Measurements from ENCODE around the gene MBLAC2. TPM values are rescaled to one million over a fixed set of nuclear protein-coding genes. Genes with fewer than 3 reads are reported as not detected.

Gene MBLAC2
- total and polyA plus RNA-seq, 10 donors: 2.2 to 11.8 (median 6.1) TPM

GRCh38 chr5:90514520-90514919, 39.9 kb upstream of the MBLAC2 start:
- TF ChIP-seq POLR2A (IDR thresholded peaks at IDR 0.05): no peak
- no peak for TF ChIP-seq POLR2AphosphoS5 (IDR thresholded peaks at IDR 0.05)
- TF ChIP-seq CTCF (IDR thresholded peaks at IDR 0.05 in 8 of 11, conservative IDR thresholded peaks at IDR 0.05 in 3 of 11): no peak
- intact Hi-C loops (cut with DNase I; ENCODE audit: low total_unique reads): no loop called here
- Histone ChIP-seq H3K36me3 (peaks cover 0 to 28% (median 8%) of the 10 kb centered on the region in 6 donors), H3K4me3 (no peak overlapping the region), H3K27ac (no peak overlapping the region), H3K27me3 (replicated peaks in 1 of 7) (no peaks in the 10 kb centered on the region), H3K4me1 (no peaks in the 10 kb centered on the region), H3K9me3 (no peaks in the 10 kb centered on the region)
- DNase-seq: no peak
- 79 to 98% (median 88%) methylated on average over 3 of the region's 3 CpGs for WGBS, 5 donors

GRCh38 chr5:90510438-90510837, 35.9 kb upstream of the MBLAC2 start:
- WGBS, 5 donors: 90 to 100% (median 96%) methylated on average over 1 of the region's 1 CpG
- Histone ChIP-seq H3K4me3 (no peak overlapping the region), H3K27ac (no peak overlapping the region), H3K4me1 (no peaks in the 10 kb centered on the region), H3K9me3 (no peaks in the 10 kb centered on the region), H3K27me3 (replicated peaks in 1 of 7) (no peaks in the 10 kb centered on the region), H3K36me3 (peaks cover 0 to 6% (median 0%) of the 10 kb centered on the region in 6 donors)
- DNase-seq: no peak
- intact Hi-C loops (cut with DNase I; ENCODE audit: low total_unique reads): no loop called here
- no peak for TF ChIP-seq POLR2AphosphoS5 (IDR thresholded peaks at IDR 0.05)
- no peak for TF ChIP-seq CTCF (IDR thresholded peaks at IDR 0.05 in 8 of 11, conservative IDR thresholded peaks at IDR 0.05 in 3 of 11)
- no peak for TF ChIP-seq POLR2A (IDR thresholded peaks at IDR 0.05)

GRCh38 chr5:90506221-90506620, 31.6 kb upstream of the MBLAC2 start:
- intact Hi-C loops (cut with DNase I; ENCODE audit: low total_unique reads): no loop called here
- TF ChIP-seq POLR2A (IDR thresholded peaks at IDR 0.05) (no peak), POLR2AphosphoS5 (IDR thresholded peaks at IDR 0.05) (no peak), CTCF (IDR thresholded peaks at IDR 0.05 in 8 of 11, conservative IDR thresholded peaks at IDR 0.05 in 3 of 11) (no peak)
- DNase-seq: no peak
- Histone ChIP-seq H3K9me3 (no peaks in the 10 kb centered on the region), H3K36me3 (no peaks in the 10 kb centered on the region), H3K4me1 (no peaks in the 10 kb centered on the region), H3K4me3 (no peak overlapping the region), H3K27me3 (replicated peaks in 1 of 7) (no peaks in the 10 kb centered on the region), H3K27ac (no peak overlapping the region)

- TF ChIP-seq POLR2AphosphoS5 (IDR thresholded peaks at IDR 0.05) (no peak), CTCF (IDR thresholded peaks at IDR 0.05 in 8 of 11, conservative IDR thresholded peaks at IDR 0.05 in 3 of 11) (no peak), POLR2A (IDR thresholded peaks at IDR 0.05) (no peak)
These were observed 30.2 kb upstream of the MBLAC2 start for GRCh38 chr5:90504743-90505142.

More at GRCh38 chr5:90504743-90505142, 30.2 kb upstream of the MBLAC2 start:
- Histone ChIP-seq H3K36me3 (no peaks in the 10 kb centered on the region), H3K9me3 (no peaks in the 10 kb centered on the region), H3K4me1 (no peaks in the 10 kb centered on the region), H3K4me3 (no peak overlapping the region), H3K27me3 (replicated peaks in 1 of 7) (no peaks in the 10 kb centered on the region), H3K27ac (no peak overlapping the region)
- DNase-seq: no peak
- intact Hi-C loops (cut with DNase I; ENCODE audit: low total_unique reads): no loop called here
- 84 to 95% (median 92%) methylated on average over 2 of the region's 2 CpGs for WGBS, 5 donors

All from spleen (tissue), 11 donors.